ENCODE data around the gene MIEF1.
A peak's percentile ranks its signal among the peaks of the same experiment; 100 is the strongest.
"Not testable (repeated sequence)": the region's sequence is repeated elsewhere in the genome, so short reads cannot be mapped to it uniquely, and the experiment has no call there.

Gene MIEF1

GRCh38 chr22:39512026-39512425, 9.9 kb downstream of the MIEF1 start:
- no peak for DNase-seq (ENCODE audit: low read depth in 4 of 4, low spot score in 1 of 4)

GRCh38 chr22:39513791-39514190, 11.7 kb downstream of the MIEF1 start:
- DNase-seq (ENCODE audit: low read depth in 4 of 4, low spot score in 1 of 4) = no peak

DNA sequence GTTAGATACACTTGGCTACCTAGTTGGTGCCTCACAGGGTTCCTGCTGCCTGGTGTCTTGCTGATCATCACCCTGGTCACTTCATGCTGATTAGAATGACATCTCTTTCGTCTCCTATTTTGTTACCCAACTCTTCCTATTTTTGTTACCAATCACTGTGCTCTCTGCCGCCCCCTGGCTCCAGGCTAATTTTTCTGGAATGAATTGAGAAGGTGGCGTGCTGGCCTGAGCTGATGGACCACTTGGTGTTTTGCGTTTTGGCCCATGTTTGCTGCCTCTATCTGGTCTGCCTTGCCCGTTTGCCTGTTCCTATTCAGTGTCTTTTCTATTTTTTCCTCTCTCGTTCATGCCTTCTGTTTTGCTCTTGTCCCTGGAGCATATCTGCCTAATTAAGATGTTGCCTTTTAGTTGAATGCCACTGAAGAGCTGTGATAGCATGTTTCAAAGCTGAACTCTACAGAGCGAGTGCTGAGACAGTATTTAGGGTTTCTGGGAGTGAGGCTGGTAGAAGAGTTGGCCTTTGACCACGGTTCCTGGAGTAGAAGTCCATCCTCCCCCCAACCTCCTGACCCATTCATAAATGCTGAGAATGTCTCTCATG, 12.4 kb downstream of the MIEF1 start:
- no peak for DNase-seq (ENCODE audit: low read depth in 4 of 4, low spot score in 1 of 4)

DNA sequence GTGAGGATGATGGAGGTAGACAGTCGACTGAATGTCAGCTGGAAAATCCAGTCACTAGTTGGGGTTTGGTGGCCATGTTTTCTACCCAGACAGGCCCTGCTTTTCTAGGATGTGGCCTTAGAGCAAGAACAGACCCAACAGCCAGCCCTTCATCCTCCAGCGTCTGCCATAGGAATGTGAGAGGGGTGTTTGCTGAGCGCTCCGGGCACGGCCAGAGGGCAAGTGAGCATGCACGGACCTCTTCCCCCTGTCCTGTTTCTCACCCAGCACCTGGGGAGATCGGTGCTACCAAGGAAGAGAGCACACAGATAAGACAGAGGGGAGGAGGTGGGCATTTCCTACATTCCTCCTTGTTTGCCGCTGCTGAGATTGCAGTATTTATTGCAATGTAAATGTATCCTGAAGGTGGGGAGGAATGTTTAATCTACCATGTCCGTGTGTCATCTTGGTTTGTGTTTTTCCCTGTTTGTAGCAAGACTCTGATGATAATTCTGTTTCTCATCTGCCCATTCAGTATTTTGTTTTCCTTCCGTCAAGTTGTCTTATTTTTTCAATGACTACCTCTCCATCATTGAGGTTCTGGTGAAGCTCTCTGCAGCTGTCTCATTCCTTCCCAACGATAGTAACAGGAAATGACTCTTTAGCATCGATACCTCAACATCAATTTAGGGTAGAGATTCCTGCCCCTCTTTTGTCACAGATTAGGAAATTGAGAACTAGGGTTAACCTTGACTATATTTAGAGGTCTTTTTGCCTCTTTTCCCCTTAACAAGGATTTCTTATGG, 13.4 kb downstream of the MIEF1 start:
- no peak for DNase-seq (ENCODE audit: low read depth in 4 of 4, low spot score in 1 of 4)

- no peak for DNase-seq (ENCODE audit: low read depth in 4 of 4, low spot score in 1 of 4)
These were observed 15.4 kb downstream of the MIEF1 start for GRCh38 chr22:39517470-39517869.

DNA sequence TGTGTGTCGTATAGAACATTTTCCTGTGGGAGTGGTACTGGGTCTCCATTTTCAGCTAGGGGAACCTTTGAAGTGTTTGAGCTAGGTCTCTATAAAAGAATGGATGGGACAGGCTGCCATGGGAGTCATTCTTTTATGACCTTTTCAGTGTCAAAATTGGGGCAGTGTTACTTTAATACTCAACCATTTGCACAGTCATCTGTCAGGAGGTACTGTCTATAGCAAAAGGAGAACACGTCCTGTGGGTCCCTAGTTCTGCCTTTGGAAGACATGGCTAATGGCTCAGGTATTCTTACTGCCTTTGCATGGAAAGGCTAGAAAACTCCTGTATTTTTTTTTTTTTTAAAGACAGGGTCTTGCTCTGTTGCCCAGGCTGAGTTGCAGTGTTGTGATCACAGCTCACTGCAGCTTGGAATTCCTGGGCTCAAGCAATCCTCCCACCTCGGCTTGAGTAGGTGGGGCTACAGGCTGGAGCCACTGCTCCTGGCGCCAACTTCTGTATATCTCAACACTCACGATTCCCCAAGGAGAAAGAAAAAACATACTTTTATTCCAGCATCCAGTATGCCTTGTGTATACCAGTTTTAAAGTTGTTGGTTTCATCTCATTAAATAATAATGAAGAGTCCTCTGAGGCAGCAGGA, 16.2 kb downstream of the MIEF1 start:
- DNase-seq (ENCODE audit: low read depth in 4 of 4, low spot score in 1 of 4) = no peak

DNA sequence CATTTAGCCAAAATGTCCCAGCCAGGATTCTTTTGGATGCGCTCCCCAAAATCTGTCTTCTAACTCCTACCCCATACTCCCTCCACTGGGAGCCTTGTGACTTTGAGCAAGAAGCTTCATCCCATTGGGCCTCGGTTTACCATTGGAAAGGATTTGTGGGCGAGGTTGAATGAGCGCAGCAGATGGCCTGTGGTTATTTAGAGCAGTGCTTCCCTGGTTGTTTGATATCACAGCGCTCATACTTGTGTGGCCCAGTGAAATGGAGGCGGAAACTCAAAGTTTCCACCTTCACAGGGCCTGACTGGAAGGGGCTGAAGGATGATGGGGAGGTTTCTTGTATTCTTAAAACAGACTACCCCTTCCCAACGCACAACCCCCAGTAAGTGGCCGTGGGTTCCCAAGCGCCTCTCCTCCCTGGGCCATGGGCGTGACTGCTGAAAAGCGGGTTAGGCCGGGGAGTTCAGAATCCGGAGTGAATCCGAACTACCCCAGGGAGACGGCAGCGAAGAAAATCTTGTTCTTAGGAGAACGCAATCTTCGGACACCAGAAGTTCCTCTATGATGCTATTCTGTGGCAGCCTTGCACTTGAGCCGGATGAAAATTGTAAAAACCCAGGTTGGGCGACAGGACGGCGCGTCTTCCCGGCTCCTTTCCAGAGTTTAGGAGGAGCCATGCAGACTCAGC, 17.0 kb downstream of the MIEF1 start:
- DNase-seq (ENCODE audit: low read depth in 4 of 4, low spot score in 1 of 4) = no peak

DNA sequence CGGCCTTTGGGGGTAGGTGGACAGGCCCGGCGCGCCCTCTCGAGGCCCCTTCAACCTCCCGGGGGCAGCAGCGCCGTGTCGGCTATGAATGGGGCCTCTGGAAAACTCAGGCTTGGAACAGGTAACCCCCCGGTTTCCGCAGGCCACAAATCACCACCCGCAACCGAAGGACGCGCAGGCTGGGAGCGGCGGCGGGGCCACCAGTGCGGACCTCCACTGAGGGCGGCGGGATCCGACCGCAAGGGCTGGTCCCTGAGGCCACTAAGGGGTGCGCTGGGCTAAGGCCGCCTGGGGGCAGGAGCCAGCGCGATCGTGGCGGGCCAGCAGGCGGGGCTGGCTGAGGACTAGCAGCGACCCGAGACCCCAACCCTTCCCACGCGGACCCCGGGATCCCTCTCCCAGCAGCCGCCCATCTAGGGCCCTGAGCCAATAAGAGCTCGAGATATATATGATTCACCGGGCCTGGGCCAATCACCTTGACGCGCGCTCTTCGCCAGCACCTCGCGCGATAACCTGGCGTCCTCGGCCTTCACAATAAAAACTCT, 17.7 kb downstream of the MIEF1 start:
- peak; percentile 83 to 95 (median 93) for DNase-seq (ENCODE audit: low read depth in 4 of 4, low spot score in 1 of 4)

DNA sequence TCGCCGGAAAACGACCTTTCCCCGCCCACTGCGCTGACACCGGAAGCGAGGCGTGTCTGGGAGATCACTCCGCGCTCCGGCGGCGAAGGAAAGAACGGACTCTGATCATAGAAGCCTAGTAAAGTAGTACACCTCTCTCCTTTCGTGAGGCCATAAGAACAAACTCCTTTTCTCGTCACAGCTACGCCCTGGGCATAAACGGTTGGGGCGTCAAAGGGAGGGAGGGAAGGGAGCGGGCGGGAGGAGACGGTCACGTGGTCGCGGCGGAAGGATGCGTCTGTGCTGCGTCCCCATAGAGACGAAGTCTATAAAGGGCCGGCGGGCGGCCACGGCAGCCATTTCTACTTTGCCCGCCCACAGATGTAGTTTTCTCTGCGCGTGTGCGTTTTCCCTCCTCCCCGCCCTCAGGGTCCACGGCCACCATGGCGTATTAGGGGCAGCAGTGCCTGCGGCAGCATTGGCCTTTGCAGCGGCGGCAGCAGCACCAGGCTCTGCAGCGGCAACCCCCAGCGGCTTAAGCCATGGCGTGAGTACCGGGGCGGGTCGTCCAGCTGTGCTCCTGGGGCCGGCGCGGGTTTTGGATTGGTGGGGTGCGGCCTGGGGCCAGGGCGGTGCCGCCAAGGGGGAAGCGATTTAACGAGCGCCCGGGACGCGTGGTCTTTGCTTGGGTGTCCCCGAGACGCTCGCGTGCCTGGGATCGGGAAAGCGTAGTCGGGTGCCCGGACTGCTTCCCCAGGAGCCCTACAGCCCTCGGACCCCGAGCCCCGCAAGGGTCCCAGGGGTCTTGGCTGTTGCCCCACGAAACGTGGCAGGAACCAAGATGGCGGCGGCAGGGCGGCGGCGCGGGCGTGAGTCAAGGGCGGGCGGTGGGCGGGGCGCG, 18.4 kb downstream of the MIEF1 start, which contains the start of gene ATF4:
Gene ATF4, plus strand, starts transcription at position 337 of the 880 bp plus-strand sequence. CDS start 884 bp downstream, outside the sequence.
- DNase-seq (ENCODE audit: low read depth in 4 of 4, low spot score in 1 of 4) = peak; percentile 82 to 90 (median 87)

DNA sequence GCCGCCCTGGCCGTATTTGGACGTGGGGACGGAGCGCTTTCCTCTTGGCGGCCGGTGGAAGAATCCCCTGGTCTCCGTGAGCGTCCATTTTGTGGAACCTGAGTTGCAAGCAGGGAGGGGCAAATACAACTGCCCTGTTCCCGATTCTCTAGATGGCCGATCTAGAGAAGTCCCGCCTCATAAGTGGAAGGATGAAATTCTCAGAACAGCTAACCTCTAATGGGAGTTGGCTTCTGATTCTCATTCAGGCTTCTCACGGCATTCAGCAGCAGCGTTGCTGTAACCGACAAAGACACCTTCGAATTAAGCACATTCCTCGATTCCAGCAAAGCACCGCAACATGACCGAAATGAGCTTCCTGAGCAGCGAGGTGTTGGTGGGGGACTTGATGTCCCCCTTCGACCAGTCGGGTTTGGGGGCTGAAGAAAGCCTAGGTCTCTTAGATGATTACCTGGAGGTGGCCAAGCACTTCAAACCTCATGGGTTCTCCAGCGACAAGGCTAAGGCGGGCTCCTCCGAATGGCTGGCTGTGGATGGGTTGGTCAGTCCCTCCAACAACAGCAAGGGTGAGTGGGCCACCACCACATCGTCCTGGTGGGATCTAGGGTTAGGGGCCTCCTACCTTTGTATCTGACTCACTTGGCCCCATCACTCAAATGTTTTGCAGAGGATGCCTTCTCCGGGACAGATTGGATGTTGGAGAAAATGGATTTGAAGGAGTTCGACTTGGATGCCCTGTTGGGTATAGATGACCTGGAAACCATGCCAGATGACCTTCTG, 19.2 kb downstream of the MIEF1 start:
- not testable (repeated sequence) for DNase-seq (ENCODE audit: low read depth in 4 of 4, low spot score in 1 of 4)

GRCh38 chr22:39522091-39522490, 20.0 kb downstream of the MIEF1 start:
- not testable (repeated sequence) for DNase-seq (ENCODE audit: low read depth in 4 of 4, low spot score in 1 of 4)

GRCh38 chr22:39522567-39523300, 20.6 kb downstream of the MIEF1 start:
- no peak for DNase-seq (ENCODE audit: low read depth in 4 of 4, low spot score in 1 of 4)

- no peak for DNase-seq (ENCODE audit: low read depth in 4 of 4, low spot score in 1 of 4)
These were observed 22.1 kb downstream of the MIEF1 start for GRCh38 chr22:39524089-39524752.

DNA sequence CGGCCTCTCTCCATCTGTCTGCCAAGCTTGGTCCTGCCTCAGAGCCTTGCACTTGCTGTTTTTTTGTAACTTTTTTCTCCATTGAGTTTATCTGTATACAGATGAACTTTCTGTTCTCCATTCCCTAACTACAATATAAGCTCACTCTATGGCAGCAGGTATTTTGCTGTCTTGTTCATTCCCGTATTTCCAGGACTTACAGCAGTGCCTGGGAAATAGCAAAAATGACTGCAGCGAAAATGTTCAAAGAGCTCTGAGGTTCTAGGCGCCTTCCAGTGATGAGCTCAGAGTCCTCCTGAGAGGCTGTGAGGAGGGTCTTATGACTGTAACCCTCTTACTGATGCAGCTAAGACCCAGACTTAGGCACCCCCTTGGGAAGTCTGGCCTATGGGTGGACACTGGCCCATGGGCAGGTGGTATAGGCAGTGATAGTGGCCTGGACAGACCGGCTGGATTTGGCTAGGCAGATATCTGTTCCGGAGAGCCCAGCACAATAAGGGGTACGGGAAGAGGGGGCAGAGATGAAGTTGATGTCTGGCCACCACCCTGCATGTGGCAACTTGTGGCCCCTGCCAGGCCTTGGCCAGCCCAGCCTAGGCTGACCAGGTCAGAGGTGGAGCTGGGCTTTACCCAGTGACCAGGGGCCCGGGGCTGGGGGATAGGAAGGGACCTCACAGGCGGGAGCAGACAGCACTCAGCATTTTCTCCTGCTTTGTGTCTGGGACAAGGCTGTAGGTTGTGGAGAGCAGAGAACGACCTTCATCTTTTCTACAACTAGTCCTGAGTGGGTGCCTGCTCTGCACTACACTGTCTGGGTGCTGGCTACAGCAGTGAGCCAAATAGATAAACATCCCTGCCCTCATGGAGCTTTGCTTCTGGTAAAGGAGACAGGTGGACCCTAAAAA, 22.9 kb downstream of the MIEF1 start:
- no peak for DNase-seq (ENCODE audit: low read depth in 4 of 4, low spot score in 1 of 4)

- DNase-seq (ENCODE audit: low read depth in 4 of 4, low spot score in 1 of 4) = no peak
These were observed 23.5 kb downstream of the MIEF1 start for GRCh38 chr22:39525658-39525975.

DNA sequence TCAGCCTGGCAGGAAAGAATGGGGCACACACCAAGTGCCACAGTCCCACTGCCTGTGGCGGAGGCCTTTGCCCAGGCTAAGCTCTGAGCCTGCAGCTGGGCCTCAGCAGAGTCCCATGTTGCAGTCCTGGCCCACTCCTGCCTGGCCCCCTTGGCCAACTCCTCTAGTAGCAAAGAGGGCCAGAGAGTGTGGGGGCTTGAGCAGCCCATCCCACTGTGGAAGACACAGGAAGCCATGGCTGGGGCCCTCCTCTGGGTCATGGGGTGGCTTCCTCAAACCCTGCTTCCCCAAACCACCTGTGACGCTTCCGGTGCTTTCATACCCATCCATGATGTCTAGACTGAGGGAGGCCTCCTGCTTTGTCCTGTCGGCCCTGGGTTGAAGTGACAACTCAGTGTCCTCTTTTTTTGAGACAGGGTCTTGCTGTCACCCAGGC, 24.7 kb downstream of the MIEF1 start:
- no peak for DNase-seq (ENCODE audit: low read depth in 4 of 4, low spot score in 1 of 4)

DNA sequence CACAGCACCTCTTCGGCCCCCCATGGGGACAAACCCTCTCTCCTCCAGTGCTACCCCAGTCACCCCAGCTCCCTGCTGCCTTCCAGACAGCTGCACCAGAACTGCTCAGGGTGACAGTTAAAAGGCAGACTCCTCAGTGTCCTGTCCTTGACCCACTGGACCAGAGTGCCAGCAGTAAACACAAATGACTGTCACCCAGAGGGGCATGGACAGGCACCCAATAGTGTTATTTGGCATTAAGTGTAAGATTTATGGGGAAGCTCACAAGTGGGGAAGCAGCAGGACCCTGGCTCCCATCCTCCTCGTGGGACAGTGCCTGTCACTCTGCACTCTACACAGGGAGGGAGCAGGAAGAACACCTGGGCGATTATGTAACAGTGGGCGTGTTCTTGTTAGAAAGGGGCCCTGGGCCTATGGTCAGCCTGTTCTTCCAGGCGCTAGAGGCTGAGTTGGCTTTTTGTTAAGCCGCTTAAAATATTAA, 25.4 kb downstream of the MIEF1 start:
- DNase-seq (ENCODE audit: low read depth in 4 of 4, low spot score in 1 of 4) = no peak
